Stimulated activated CD8-positive, alpha-beta memory T cell treated with anti-CD3 and anti-CD28 coated beads, Interleukin-15, amount 100 ng/mL, for 48 hours (primary cell): ENCODE data around the gene MARCHF10.

Source experiments
- DNase-seq, 2 donors: peaks; one replicate each; pipeline ENCODE4 v3.0.0-alpha.2; 2020; ENCODE audit warnings: low read depth in 2 of 2

The MARCHF10 gene

GRCh38 chr17:62753562-62753961, 54.6 kb downstream of the MARCHF10 start:
- no peak for DNase-seq

- DNase-seq, result no peak
These were observed 56.9 kb downstream of the MARCHF10 start for GRCh38 chr17:62751060-62751691.

- DNase-seq, result no peak
These were observed 57.5 kb downstream of the MARCHF10 start for GRCh38 chr17:62750631-62751051.

- no peak for DNase-seq
These were observed 58.2 kb downstream of the MARCHF10 start for GRCh38 chr17:62749926-62750325.

GRCh38 chr17:62746941-62747340, 61.2 kb downstream of the MARCHF10 start:
- no peak for DNase-seq

- DNase-seq, result no peak
These were observed 62.3 kb downstream of the MARCHF10 start for GRCh38 chr17:62745806-62746205.

- DNase-seq, result no peak
These were observed 63.9 kb downstream of the MARCHF10 start for GRCh38 chr17:62744259-62744658.

GRCh38 chr17:62741290-62741689, 66.8 kb downstream of the MARCHF10 start:
- no peak for DNase-seq

GRCh38 chr17:62739645-62740388, 68.3 kb downstream of the MARCHF10 start:
- DNase-seq, result no peak

GRCh38 chr17:62738281-62738680, 69.8 kb downstream of the MARCHF10 start:
- no peak for DNase-seq

- peak in 1 of 2 donors; percentile 17 for DNase-seq
These were observed 70.6 kb downstream of the MARCHF10 start for GRCh38 chr17:62737513-62737912.

- no peak for DNase-seq
These were observed 73.0 kb downstream of the MARCHF10 start for GRCh38 chr17:62735044-62735651.

- no peak for DNase-seq
These were observed 76.0 kb downstream of the MARCHF10 start for GRCh38 chr17:62732125-62732524.

GRCh38 chr17:62727916-62728672, 80.0 kb downstream of the MARCHF10 start:
- no peak for DNase-seq

GRCh38 chr17:62725791-62726249, 82.3 kb downstream of the MARCHF10 start:
- DNase-seq, result no peak

GRCh38 chr17:62724398-62725146, 83.5 kb downstream of the MARCHF10 start:
- DNase-seq, result peak; percentile 78 to 79

GRCh38 chr17:62723842-62724241, 84.3 kb downstream of the MARCHF10 start:
- no peak for DNase-seq

- DNase-seq, result no peak
These were observed 85.5 kb downstream of the MARCHF10 start for GRCh38 chr17:62722625-62723024.

GRCh38 chr17:62720126-62720850, 87.8 kb downstream of the MARCHF10 start:
- no peak for DNase-seq

GRCh38 chr17:62719586-62719985, 88.5 kb downstream of the MARCHF10 start:
- no peak for DNase-seq

- peak; percentile 22 to 47 for DNase-seq
These were observed 89.7 kb downstream of the MARCHF10 start for GRCh38 chr17:62718429-62718828.
